Neural cell (in vitro differentiated cells): ENCODE measurements around the gene ZBP1.

ENCODE experiments used
- EZH2 ChIP-seq: fragments of 200-600, 300-800 bp; shearing (Covaris generic), sonication (generic); IDR thresholded peaks from 2 replicates; pipeline ENCODE4 v1.6.1; 2014; ENCODE audit warnings: antibody characterized with exemption, low read length, borderline replicate concordance, mild to moderate bottlenecking; ENCODE audit not compliant: insufficient read depth, poor library complexity, severe bottlenecking
- POLR2AphosphoS5 ChIP-seq: IDR thresholded peaks from 2 replicates; pipeline ENCODE4 v1.6.1; 2012
- RAD21 ChIP-seq: fragments of 450-650 bp; conservative IDR thresholded peaks from 2 replicates; pipeline ENCODE4 v1.6.1; 2014; ENCODE audit warnings: antibody characterized with exemption, mild to moderate bottlenecking, moderate library complexity
- REST ChIP-seq: IDR thresholded peaks from 2 replicates; pipeline ENCODE4 v1.6.1; 2012; ENCODE audit warnings: borderline replicate concordance
- SMC3 ChIP-seq: fragments of 450-650 bp; conservative IDR thresholded peaks from 2 replicates; pipeline ENCODE4 v1.6.1; 2014; ENCODE audit warnings: antibody characterized with exemption, mild to moderate bottlenecking, moderate library complexity; ENCODE audit not compliant: poor library complexity
- TAF1 ChIP-seq: IDR thresholded peaks from 2 replicates; pipeline ENCODE4 v1.6.1; 2012; ENCODE audit warnings: low read depth
- TF ChIP-seq, protein P1 (sequence below): fragments of 450-650 bp; IDR thresholded peaks from 2 replicates; pipeline ENCODE4 v1.5.1; 2014; ENCODE audit warnings: antibody characterized with exemption, mild to moderate bottlenecking, moderate library complexity; ENCODE audit not compliant: poor library complexity, severe bottlenecking

DNA sequence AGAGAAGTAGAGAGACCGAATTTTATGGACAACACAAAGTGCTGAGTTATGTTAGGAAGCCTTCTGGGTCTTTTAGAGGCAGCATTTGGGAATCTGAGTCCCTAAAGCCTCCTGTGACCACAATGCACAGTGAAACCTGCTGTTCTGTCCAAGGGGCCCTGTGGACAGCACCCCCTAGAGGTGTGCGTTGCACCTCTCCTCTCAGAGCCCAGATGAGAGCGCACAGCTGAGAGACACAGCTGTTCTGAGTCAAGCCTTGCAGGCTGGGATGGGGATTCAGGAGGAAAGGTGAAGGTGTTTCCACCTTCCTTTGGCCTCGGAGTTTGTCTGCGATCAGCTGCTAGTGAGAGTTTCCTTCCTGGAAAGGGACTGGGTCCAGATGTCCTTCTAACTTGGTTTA lies 46.3 kb downstream of the ZBP1 start:
- TF ChIP-seq, protein P1, sequence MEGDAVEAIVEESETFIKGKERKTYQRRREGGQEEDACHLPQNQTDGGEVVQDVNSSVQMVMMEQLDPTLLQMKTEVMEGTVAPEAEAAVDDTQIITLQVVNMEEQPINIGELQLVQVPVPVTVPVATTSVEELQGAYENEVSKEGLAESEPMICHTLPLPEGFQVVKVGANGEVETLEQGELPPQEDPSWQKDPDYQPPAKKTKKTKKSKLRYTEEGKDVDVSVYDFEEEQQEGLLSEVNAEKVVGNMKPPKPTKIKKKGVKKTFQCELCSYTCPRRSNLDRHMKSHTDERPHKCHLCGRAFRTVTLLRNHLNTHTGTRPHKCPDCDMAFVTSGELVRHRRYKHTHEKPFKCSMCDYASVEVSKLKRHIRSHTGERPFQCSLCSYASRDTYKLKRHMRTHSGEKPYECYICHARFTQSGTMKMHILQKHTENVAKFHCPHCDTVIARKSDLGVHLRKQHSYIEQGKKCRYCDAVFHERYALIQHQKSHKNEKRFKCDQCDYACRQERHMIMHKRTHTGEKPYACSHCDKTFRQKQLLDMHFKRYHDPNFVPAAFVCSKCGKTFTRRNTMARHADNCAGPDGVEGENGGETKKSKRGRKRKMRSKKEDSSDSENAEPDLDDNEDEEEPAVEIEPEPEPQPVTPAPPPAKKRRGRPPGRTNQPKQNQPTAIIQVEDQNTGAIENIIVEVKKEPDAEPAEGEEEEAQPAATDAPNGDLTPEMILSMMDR: no peak
- TF ChIP-seq POLR2AphosphoS5: no peak
- TF ChIP-seq SMC3: no peak
- TF ChIP-seq EZH2: no peak
- TF ChIP-seq REST: no peak
- no peak for TF ChIP-seq TAF1
- no peak for TF ChIP-seq RAD21
